Measurements from ENCODE around the gene PAM.

DNA sequence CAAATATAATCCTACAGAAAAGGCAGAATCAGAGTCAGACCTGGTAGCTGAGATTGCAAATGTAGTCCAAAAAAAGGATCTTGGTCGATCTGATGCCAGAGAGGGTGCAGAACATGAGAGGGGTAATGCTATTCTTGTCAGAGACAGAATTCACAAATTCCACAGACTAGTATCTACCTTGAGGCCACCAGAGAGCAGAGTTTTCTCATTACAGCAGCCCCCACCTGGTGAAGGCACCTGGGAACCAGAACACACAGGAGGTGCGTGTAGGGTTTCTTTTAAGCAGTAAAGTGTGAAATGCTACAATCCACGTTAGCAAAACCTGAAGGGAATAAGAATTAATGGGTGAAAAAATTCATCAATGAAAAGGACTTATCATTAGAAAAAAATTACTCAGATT is 219.1 kb downstream of the PAM start:
- TF ChIP-seq POLR2AphosphoS5 (IDR thresholded peaks at IDR 0.05) (no peak), MXI1 (conservative IDR thresholded peaks at IDR 0.05; ENCODE audit: poor library complexity, severe bottlenecking) (no peak), EZH2 (IDR thresholded peaks at IDR 0.05; ENCODE audit: borderline replicate concordance, insufficient read depth, low read length, poor library complexity, severe bottlenecking) (no peak), RAD21 (conservative IDR thresholded peaks at IDR 0.05) (no peak), SMC3 (conservative IDR thresholded peaks at IDR 0.05; ENCODE audit: poor library complexity) (no peak), REST (IDR thresholded peaks at IDR 0.05; ENCODE audit: borderline replicate concordance) (no peak), EP300 (conservative IDR thresholded peaks at IDR 0.05; ENCODE audit: poor library complexity, severe bottlenecking) (no peak)
- TF ChIP-seq, protein P1, sequence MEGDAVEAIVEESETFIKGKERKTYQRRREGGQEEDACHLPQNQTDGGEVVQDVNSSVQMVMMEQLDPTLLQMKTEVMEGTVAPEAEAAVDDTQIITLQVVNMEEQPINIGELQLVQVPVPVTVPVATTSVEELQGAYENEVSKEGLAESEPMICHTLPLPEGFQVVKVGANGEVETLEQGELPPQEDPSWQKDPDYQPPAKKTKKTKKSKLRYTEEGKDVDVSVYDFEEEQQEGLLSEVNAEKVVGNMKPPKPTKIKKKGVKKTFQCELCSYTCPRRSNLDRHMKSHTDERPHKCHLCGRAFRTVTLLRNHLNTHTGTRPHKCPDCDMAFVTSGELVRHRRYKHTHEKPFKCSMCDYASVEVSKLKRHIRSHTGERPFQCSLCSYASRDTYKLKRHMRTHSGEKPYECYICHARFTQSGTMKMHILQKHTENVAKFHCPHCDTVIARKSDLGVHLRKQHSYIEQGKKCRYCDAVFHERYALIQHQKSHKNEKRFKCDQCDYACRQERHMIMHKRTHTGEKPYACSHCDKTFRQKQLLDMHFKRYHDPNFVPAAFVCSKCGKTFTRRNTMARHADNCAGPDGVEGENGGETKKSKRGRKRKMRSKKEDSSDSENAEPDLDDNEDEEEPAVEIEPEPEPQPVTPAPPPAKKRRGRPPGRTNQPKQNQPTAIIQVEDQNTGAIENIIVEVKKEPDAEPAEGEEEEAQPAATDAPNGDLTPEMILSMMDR (IDR thresholded peaks at IDR 0.05; ENCODE audit: poor library complexity, severe bottlenecking): no peak

All from neural cell (in vitro differentiated cells).